SK-N-SH (cell line): ENCODE measurements around the gene PPME1. TPM values are rescaled to one million over a fixed set of nuclear protein-coding genes. Genes with fewer than 3 reads are reported as not detected.

Source experiments
- CTCF ChIA-PET: fragments of 300-600, 350-600 bp; formaldehyde crosslinking; extraction: SDS; loops from one replicate; lab custom pipeline; 2021; lab: Yijun Ruan, JAX
- POLR2A ChIA-PET: fragments of 350-600 bp; sonication (Branson Sonifier 250); formaldehyde crosslinking; extraction: SDS; loops from one replicate; lab custom pipeline; 2020; ENCODE audit warnings: antibody characterized with exemption, inconsistent platforms; lab: Yijun Ruan, JAX
- DNase-seq: peaks from one replicate; pipeline ENCODE4 v3.0.0; 2012
- H2AFZ ChIP-seq: fragments of 200-600 bp; sonication (generic); 2 replicates; pipeline ENCODE4 v1.8.1; 2016; ENCODE audit warnings: antibody characterized with exemption, mild to moderate bottlenecking, low read depth
- H3F3A ChIP-seq: fragments of 200-600 bp; sonication (generic); replicated peaks from 2 replicates; pipeline ENCODE3; 2016; ENCODE audit warnings: antibody characterized with exemption, mild to moderate bottlenecking; ENCODE audit not compliant: insufficient read depth
- H3K27ac ChIP-seq, 2 experiments: fragments of 200-500 bp in 1 of 2; fragments of 200-600 bp in 1 of 2; sonication (Bioruptor generic) in 1 of 2; sonication (generic), shearing (Covaris generic) in 1 of 2; 2 replicates each; pipeline versions ENCODE4 v1.5.1 to v1.6.1; 2014 to 2016; ENCODE audit warnings: low read depth in 2 of 2, inconsistent platforms in 1 of 2, low read length in 1 of 2, mild to moderate bottlenecking in 1 of 2, mixed read lengths in 1 of 2
- H3K27me3 ChIP-seq: fragments of 200-600 bp; sonication (generic), shearing (Covaris generic); 2 replicates; pipeline ENCODE4 v1.6.1; 2016; ENCODE audit warnings: mixed run types; ENCODE audit not compliant: insufficient read depth
- H3K36me3 ChIP-seq, 2 experiments: fragments of 200-500 bp in 1 of 2; fragments of 200-600 bp in 1 of 2; sonication (Bioruptor generic) in 1 of 2; sonication (generic) in 1 of 2; replicated peaks in 1 of 2; 2 replicates each; pipeline versions ENCODE3 to v1.5.1; 2014 to 2016; ENCODE audit warnings: low read length in 1 of 2, mild to moderate bottlenecking in 1 of 2; ENCODE audit not compliant: insufficient read depth in 2 of 2, control insufficient read depth in 1 of 2
- H3K4me1 ChIP-seq, 2 experiments: fragments of 200-500 bp in 1 of 2; fragments of 200-600 bp in 1 of 2; sonication (Bioruptor generic) in 1 of 2; sonication (generic), shearing (Covaris generic) in 1 of 2; 2 replicates each; pipeline versions ENCODE4 v1.5.1 to v1.6.1; 2014 to 2016; ENCODE audit warnings: low read depth in 1 of 2, low read length in 1 of 2, mixed run types in 1 of 2; ENCODE audit not compliant: insufficient read depth in 2 of 2, control insufficient read depth in 1 of 2
- H3K4me2 ChIP-seq: fragments of 200-600 bp; sonication (generic), shearing (Covaris generic); 2 replicates; pipeline ENCODE4 v1.6.1; 2017; ENCODE audit warnings: mixed run types
- H3K4me3 ChIP-seq, 2 experiments: fragments of 200-500 bp in 1 of 2; fragments of 200-600 bp in 1 of 2; sonication (Bioruptor generic) in 1 of 2; sonication (generic), shearing (Covaris generic) in 1 of 2; 2 replicates each; pipeline versions ENCODE4 v1.5.1 to v1.8.1; 2014 to 2016; ENCODE audit warnings: low read depth in 2 of 2, inconsistent platforms in 1 of 2, low read length in 1 of 2, mild to moderate bottlenecking in 1 of 2, mixed read lengths in 1 of 2, moderate library complexity in 1 of 2
- H3K79me2 ChIP-seq: fragments of 200-600 bp; sonication (generic); 2 replicates; pipeline ENCODE4 v1.8.1; 2017; ENCODE audit warnings: mild to moderate bottlenecking; ENCODE audit not compliant: insufficient read depth
- H3K9ac ChIP-seq: fragments of 200-600 bp; sonication (generic); 2 replicates; pipeline ENCODE4 v1.6.1; 2017; ENCODE audit warnings: mixed run types
- H3K9me2 ChIP-seq: fragments of 200-600 bp; sonication (generic); 2 replicates; pipeline ENCODE4 v1.6.1; 2017; ENCODE audit warnings: mixed run types
- H3K9me3 ChIP-seq: fragments of 200-600 bp; sonication (generic); 2 replicates; pipeline ENCODE4 v1.6.1; 2017; ENCODE audit warnings: mixed run types, mild to moderate bottlenecking, moderate library complexity
- H4K20me1 ChIP-seq: fragments of 200-600 bp; sonication (generic); 2 replicates; pipeline ENCODE4 v1.6.1; 2017; ENCODE audit warnings: mild to moderate bottlenecking, mixed run types; ENCODE audit not compliant: insufficient read depth
- CHD2 ChIP-seq: fragments of 150-350 bp; IDR thresholded peaks from 2 replicates; pipeline ENCODE4 v1.6.1; 2018; ENCODE audit warnings: low read length; ENCODE audit not compliant: partially characterized antibody
- EP300 ChIP-seq, 2 experiments: IDR thresholded peaks; 2 replicates each; pipeline versions ENCODE4 v1.4.0 to v1.6.1; 2012; ENCODE audit warnings: borderline replicate concordance in 1 of 2, low read depth in 1 of 2, low read length in 1 of 2
- EZH2phosphoT487 ChIP-seq: fragments of 200-600 bp; sonication (generic); IDR thresholded peaks from 2 replicates; pipeline ENCODE4 v1.6.1; 2017; ENCODE audit warnings: low read depth, mixed run types, mild to moderate bottlenecking, antibody characterized with exemption, moderate library complexity, borderline replicate concordance
- FOXJ3 ChIP-seq: sonication (generic); formaldehyde crosslinking; IDR thresholded peaks from 2 replicates; pipeline ENCODE4 v1.5.1; 2020; ENCODE audit warnings: mild to moderate bottlenecking, missing genetic modification reagents
- GABPA ChIP-seq: IDR thresholded peaks from 2 replicates; pipeline ENCODE4 v1.4.0; 2012; ENCODE audit warnings: low read depth, mild to moderate bottlenecking
- IRF3 ChIP-seq: fragments of 150-350 bp; IDR thresholded peaks from 2 replicates; pipeline ENCODE4 v1.6.1; 2016; ENCODE audit warnings: mild to moderate bottlenecking, low read depth, low read length
- POLR2AphosphoS5 ChIP-seq: IDR thresholded peaks from 2 replicates; pipeline ENCODE4 v1.6.1; 2012; ENCODE audit warnings: low read depth, low read length
- RAD21 ChIP-seq: IDR thresholded peaks from 2 replicates; pipeline ENCODE4 v1.6.1; 2012; ENCODE audit warnings: mild to moderate bottlenecking, low read length
- REST ChIP-seq: IDR thresholded peaks from 2 replicates; pipeline ENCODE4 v1.6.1; 2012; ENCODE audit warnings: mild to moderate bottlenecking, low read depth, low read length, moderate library complexity
- SIN3A ChIP-seq: IDR thresholded peaks from 2 replicates; pipeline ENCODE4 v1.6.1; 2012; ENCODE audit warnings: low read depth, mild to moderate bottlenecking, low read length, moderate library complexity, borderline replicate concordance
- TCF12 ChIP-seq: IDR thresholded peaks from 2 replicates; pipeline ENCODE4 v1.4.0; 2012
- YY1 ChIP-seq: IDR thresholded peaks from 2 replicates; pipeline ENCODE4 v1.4.0; 2012; ENCODE audit warnings: low read depth, mild to moderate bottlenecking
- ZBTB33 ChIP-seq: IDR thresholded peaks from 2 replicates; pipeline ENCODE4 v1.4.0; 2012; ENCODE audit warnings: low read depth, borderline replicate concordance
- WGBS: methylation state at CpG from one replicate; pipeline ENCODE4 v1.1.6; 2017; ENCODE audit warnings: low lambda C conversion rate; 5-methylcytosine and 5-hydroxymethylcytosine counted together
- polyA plus RNA-seq, 3 experiments: library from polyadenylated mRNA; depleted of rRNA; stranded (reverse); fragments of >200 nt; gene quantifications; 2 replicates each; pipeline ENCODE4 v1.2.3, GENCODE V29; 2012
- TF ChIP-seq, protein P1 (sequence below): fragments of 200-600 bp; sonication (generic); IDR thresholded peaks from 2 replicates; pipeline ENCODE4 v1.6.1; 2017; ENCODE audit warnings: antibody characterized with exemption, mild to moderate bottlenecking, moderate library complexity
- TF ChIP-seq, protein P2 (sequence below): IDR thresholded peaks from 2 replicates; pipeline ENCODE4; 2012

Gene PPME1
- polyA plus RNA-seq, 1 of the 3 experiments (the other 2 are of a cell fraction), result 107 TPM

DNA sequence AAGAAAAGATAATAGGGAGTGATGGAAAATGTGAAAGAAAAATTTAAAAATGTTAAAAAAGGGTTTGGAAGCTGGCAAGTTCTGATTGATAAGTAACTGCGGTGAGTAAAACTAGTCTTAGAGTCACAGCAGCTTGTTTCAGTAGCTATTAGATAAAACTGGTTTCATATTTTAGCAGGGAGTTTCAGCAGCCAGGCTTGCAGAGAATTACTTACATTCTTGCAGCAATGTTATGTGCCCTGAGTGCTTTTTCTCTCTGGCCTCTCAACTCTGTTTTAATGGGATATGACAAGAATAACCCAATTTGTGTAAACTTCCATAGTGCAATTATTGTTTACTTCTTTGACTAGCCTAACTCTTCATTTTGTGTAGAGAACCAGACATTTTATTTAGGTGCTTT lies 33.6 kb downstream of the PPME1 start:
- Histone ChIP-seq H3K27ac (no peak overlapping the region), H4K20me1 (no peaks in the 10 kb centered on the region), H3K79me2 (peaks cover 18% of the 10 kb centered on the region), H3K9ac (no peak overlapping the region), H3F3A (no peaks in the 10 kb centered on the region), H3K4me1 (peaks cover 0 to 2% of the 10 kb centered on the region in 2 experiments; a peak in 1 of 4 replicates), H3K4me2 (no peak overlapping the region), H3K9me3 (no peaks in the 10 kb centered on the region), H2AFZ (no peak overlapping the region), H3K27me3 (no peaks in the 10 kb centered on the region), H3K4me3 (no peak overlapping the region), H3K9me2 (no peaks in the 10 kb centered on the region), H3K36me3 (peaks cover 30 to 41% of the 10 kb centered on the region in 2 experiments)
- POLR2A ChIA-PET, result no interaction called here
- DNase-seq, result no peak
- CTCF ChIA-PET, result no interaction called here
- TF ChIP-seq RAD21 (no peak), TCF12 (no peak), FOXJ3 (no peak), CHD2 (no peak), EP300 (IDR thresholded peaks at IDR 0.05; ENCODE audit: borderline replicate concordance in 1 of 2, low read depth in 1 of 2, low read length in 1 of 2) (no peak), EZH2phosphoT487 (no peak), GABPA (no peak), ZBTB33 (no peak), POLR2AphosphoS5 (no peak), SIN3A (no peak), YY1 (no peak), IRF3 (no peak), REST (no peak)
- TF ChIP-seq, protein P1, sequence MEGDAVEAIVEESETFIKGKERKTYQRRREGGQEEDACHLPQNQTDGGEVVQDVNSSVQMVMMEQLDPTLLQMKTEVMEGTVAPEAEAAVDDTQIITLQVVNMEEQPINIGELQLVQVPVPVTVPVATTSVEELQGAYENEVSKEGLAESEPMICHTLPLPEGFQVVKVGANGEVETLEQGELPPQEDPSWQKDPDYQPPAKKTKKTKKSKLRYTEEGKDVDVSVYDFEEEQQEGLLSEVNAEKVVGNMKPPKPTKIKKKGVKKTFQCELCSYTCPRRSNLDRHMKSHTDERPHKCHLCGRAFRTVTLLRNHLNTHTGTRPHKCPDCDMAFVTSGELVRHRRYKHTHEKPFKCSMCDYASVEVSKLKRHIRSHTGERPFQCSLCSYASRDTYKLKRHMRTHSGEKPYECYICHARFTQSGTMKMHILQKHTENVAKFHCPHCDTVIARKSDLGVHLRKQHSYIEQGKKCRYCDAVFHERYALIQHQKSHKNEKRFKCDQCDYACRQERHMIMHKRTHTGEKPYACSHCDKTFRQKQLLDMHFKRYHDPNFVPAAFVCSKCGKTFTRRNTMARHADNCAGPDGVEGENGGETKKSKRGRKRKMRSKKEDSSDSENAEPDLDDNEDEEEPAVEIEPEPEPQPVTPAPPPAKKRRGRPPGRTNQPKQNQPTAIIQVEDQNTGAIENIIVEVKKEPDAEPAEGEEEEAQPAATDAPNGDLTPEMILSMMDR, result no peak
- TF ChIP-seq, protein P2, sequence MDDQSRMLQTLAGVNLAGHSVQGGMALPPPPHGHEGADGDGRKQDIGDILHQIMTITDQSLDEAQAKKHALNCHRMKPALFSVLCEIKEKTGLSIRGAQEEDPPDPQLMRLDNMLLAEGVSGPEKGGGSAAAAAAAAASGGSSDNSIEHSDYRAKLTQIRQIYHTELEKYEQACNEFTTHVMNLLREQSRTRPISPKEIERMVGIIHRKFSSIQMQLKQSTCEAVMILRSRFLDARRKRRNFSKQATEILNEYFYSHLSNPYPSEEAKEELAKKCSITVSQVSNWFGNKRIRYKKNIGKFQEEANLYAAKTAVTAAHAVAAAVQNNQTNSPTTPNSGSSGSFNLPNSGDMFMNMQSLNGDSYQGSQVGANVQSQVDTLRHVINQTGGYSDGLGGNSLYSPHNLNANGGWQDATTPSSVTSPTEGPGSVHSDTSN, result no peak
- 100% methylated on average over 1 of the region's 1 CpG for WGBS
